ENCODE measurements around the gene TLCD1.

GRCh38 chr17:28686296-28686695, 39.7 kb downstream of the TLCD1 start:
- TF ChIP-seq EZH2phosphoT487 (IDR thresholded peaks at IDR 0.05; ENCODE audit: insufficient read depth, low read depth) (no peak), EZH2 (IDR thresholded peaks at IDR 0.05; ENCODE audit: insufficient read depth, poor library complexity, severe bottlenecking) (no peak)

Measured in GM23248 (cell line).